Esophagus muscularis mucosa (tissue), 4 donors: ENCODE results near the gene FAM24B.

Experiments
- CTCF ChIP-seq, 3 experiments: fragments of 200-600 bp in 2 of 3; fragments of 450-650 bp in 1 of 3; sonication (generic) in 2 of 3; IDR thresholded peaks; one replicate each; pipeline ENCODE4 v1.5.1; 2017 to 2019; ENCODE audit warnings: antibody characterized with exemption in 3 of 3, mild to moderate bottlenecking in 2 of 3, moderate library complexity in 1 of 3
- EP300 ChIP-seq: sonication (generic); formaldehyde crosslinking; IDR thresholded peaks from one replicate; pipeline ENCODE4 v1.6.1; 2017; ENCODE audit warnings: antibody characterized with exemption
- POLR2AphosphoS5 ChIP-seq, 2 donors: sonication (generic); formaldehyde crosslinking; IDR thresholded peaks; one replicate each; pipeline ENCODE4 v1.6.1; 2017; ENCODE audit warnings: antibody characterized with exemption in 2 of 2

GRCh38 chr10:122814493-122814892 is 64.9 kb downstream of the FAM24B start:
- TF ChIP-seq CTCF (IDR thresholded peaks at IDR 0.05) (no peak), EP300 (no peak), POLR2AphosphoS5 (IDR thresholded peaks at IDR 0.05) (no peak)
